Measurements from ENCODE around the gene MUC21.

- TF ChIP-seq CTCF (IDR thresholded peaks at IDR 0.05 in 4 of 5, conservative IDR thresholded peaks at IDR 0.05 in 1 of 5) (no peak), POLR2A (IDR thresholded peaks at IDR 0.05) (no peak)
These were observed 44.0 kb upstream of the MUC21 start for GRCh38 chr6:30939473-30939872.

All from gastrocnemius medialis (tissue), 4 donors.